GM18502 (cell line): ENCODE results near the gene GPR137B.

ENCODE experiments used
- ATAC-seq: cut with Tn5 transposase; IDR thresholded peaks from one replicate; pipeline ENCODE4 v1.9.1; 2021; ENCODE audit warnings: mild to moderate bottlenecking; ENCODE audit not compliant: unreplicated experiment, poor library complexity

GPR137B gene

DNA sequence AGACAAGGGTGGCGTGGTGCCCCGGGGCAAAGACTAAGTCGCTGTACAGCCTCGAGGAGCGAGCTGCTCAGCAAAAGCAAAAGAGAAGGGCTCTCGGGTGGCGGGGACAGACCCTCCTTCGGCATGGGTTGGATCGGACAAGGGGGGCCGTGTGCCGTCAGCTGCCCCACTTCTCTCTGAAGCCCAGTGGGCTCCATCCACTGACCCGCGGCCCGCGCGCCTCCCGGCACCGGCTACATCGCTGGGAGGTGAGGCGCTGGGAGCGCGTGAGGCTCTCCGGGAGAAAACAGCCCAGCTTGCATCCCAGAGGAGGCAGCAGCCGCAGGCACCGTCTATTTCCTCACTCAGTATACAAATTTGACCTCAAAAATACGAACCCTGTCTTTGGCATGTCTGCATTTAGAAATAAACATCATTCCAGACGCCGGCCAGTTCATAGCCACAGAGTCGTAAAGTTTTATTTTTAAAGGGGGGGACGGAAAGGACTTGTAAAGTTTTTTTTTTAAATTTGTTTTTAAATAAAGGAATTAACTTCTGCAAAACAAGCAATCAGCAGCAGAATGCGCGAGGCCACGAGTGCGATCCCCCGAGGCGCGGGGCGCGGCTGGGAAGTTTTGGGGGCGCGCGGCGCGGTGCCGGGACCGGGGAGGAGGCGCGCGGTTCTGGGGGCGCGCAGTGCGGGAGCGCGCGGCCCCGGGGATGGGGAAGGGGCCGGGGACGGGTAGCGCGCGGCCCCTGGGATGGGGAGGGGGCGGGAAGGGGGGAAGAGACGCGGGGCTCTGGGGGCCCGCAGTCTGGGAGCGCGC lies 689 bp upstream of the GPR137B start:
- peak; percentile 29 for ATAC-seq

DNA sequence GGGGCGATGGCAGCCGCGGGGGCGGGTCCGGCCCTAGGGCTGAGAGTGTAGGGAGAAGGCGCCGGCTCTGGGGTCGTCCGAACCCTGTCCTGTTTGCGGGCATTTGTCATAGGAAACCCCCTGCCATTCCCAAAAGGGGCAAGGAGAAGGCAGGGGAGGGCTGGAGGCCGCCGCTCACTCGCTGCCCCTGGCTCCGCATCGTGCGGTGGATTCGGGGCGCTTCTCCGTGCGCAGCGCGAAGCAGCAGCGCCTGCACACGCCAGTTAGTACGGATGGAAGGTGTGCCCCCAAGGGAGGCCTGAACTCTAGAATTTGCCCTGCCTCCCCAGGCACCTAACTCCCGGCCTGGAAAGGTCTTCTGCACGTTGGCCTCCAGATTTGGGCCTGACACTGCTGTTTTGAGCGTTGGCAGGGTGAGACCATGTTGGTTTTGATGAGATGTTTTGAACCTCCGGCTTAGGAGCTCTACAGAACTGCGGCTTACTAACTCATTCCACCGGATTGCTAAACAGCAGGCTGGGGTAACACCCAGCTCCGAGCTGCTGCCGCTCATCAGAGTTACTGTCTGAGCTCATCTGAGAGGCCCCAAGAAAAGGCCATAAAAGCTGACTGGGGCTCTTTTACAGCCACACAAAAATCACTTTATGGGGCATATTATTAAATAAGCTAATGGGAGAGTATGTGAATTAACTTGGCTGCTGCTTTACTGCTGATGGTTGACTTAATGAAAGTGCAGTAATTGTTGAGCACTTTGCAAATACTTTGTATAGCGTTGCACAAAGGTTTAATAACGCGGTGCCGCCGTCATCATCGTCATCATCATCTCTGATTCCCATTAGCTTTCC lies 987 bp downstream of the GPR137B start:
- peak; percentile 31 for ATAC-seq

GRCh38 chr1:236144033-236144432 lies 1.7 kb downstream of the GPR137B start:
- no peak for ATAC-seq

GRCh38 chr1:236144446-236145150 lies 2.3 kb downstream of the GPR137B start:
- ATAC-seq, result no peak

- no peak for ATAC-seq
Measured at GRCh38 chr1:236147068-236147467, 4.7 kb downstream of the GPR137B start.

DNA sequence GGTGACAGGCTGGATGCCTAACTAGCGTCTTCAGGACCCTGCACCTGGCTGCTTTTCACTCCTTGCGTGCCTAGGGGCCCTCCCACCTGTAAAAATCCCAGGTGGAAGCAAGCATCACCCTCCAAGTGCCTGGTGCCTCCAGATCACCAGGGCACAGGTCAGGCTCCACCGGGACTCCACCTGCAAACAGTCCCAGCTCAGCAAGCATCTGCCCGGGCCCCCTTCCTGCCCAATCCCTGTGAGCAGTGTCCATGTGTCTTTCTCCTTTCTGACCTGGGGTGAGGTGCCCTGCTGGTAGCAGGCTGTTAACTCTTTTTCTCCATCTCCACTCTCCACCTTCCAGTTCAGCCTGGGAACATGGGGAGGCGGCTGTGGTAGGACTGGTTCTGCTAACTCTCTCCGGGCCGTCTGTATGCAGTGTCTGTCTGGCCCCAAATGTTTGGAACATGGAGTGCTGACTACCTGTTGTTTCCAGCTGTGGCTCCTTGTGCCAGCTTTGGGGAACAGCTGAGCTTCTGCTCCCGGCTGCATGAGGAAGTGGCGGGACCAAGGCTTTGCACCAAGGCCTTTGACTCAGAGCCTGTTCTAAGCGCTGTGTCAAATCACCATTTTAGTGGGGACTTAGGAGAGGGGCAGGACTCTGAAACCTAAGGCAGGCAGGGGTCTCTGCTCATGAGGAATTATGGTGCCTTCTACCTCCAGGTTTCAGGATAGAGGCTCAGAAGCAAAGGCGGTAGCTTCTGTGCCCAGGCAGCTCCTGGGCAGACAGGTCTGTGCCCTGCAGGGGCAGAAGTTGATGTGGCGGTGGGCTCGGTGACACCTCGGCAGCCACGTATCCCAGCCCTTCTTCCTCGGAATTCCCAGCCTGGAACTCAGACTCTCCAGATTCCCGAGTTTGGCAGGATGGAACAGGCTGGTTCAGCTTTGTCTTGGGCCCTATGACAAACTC lies 5.5 kb downstream of the GPR137B start:
- no peak for ATAC-seq

DNA sequence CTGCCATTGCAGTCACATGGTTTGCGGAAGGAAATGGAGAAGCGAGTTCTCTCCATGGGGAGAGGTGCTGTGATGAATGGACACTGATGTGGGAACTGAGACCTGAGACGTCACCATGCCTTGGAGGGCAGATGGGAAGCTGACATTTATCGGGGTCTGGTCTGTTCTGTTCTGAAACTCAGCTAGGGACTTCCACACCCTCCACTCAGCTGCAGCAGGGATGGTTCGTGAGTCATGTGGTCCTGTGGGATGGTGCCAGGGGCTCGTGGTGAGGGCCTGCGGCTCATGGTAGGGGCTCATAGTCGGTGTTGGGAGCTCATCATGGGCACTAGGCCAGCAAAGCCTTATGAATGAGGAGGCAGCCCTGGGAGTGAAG lies 6.1 kb downstream of the GPR137B start:
- ATAC-seq, result no peak

DNA sequence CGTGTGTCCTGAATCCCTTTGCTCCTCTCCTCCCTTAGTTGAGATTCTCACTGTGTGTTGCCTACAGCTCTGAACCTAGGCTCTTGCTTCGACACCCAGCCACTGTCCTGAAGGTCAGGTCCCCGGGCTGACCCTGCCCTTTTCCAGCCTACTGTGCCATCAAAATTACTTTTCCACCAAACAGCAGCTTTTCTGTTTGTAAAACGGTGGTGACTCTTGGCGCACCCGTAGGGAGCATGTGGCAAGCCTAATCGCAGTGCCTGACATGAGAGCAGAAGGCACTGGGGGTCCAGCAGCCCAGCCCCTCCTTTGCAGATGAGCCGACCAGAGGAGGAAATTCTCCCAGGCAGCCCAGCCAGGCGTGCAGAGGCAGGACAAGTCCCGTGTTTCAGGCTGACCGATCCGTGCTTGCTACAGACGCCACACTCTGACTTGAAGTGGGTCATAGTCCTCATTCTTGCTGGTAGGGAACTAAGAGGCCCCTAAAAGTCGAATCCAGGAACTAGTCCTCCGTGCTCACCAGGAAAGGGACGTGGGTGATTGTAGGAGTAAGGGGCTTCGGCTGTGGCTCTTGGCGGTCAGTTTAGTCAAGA lies 6.8 kb downstream of the GPR137B start:
- no peak for ATAC-seq

GRCh38 chr1:236149696-236150228 lies 7.4 kb downstream of the GPR137B start:
- no peak for ATAC-seq

- no peak for ATAC-seq
Measured at GRCh38 chr1:236150311-236150955, 8.1 kb downstream of the GPR137B start.

GRCh38 chr1:236150986-236151385 lies 8.6 kb downstream of the GPR137B start:
- no peak for ATAC-seq

DNA sequence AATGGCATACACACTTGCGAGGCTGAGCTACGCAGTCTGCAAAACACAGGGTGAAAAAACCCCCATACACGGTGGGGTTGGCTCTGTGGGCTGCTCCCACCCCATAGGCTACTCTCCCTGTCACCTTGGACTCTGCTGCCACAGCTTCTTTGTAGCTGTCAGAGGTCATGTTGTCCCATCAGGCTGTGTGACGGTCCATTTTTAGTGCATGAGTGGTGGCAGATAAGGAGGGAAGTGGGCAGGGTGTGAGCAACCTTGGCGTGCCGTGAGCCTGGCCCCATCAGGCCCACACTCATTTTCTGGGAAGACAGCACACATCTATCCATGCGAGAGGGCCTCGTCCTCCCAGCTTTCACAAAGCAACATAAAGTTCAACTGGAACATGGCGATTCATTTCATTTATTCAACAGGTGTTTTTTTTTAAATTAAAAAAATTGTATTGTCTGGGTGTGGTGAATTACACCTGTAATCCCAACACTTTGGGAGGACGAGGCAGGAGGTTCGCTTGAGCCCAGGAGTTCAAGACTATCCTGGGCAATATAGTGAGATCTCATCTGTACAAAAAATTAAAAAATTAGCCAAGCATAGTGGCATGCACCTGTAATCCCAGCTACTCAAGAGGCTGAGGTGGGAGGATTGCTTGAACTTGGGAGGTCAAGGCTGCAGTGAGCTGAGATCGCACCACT lies 9.5 kb downstream of the GPR137B start:
- no peak for ATAC-seq

- no peak for ATAC-seq
Measured at GRCh38 chr1:236154126-236154525, 11.8 kb downstream of the GPR137B start.

DNA sequence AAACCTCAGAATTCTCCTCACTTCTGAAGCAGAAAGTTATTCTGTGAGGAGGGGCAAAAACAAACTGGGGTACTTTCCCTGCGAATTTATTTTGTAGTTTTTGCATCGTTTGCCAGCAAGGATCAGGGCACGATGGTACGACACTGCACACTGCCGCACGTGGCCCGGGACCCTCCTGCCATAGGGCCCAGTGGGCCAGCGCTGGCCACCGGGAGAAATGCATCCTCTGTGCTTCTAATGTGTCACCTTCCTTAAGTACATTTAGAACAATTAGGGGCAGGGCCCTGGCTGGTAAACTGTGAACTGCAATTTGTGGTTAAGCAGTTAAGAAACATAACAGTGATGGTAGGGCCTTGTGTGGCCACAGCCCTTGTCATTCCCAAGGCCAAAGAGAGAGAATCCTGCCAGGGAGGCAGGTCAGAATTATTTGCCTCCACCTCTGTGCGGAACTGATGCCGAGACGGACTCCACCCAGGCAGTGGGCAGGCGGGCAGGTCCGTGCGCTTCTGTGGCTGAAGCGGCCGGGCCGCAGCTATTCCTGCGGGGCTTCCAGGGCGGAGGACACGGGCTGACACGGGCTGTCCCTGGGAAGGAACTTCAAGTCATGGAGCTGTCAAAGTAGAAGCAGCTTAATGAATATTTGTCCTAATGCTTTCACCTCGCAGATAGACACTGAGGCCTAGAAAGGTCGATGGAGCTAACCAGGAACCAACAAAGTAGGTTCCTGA lies 12.5 kb downstream of the GPR137B start:
- no peak for ATAC-seq

- no peak for ATAC-seq
Measured at GRCh38 chr1:236155399-236155767, 13.0 kb downstream of the GPR137B start.

DNA sequence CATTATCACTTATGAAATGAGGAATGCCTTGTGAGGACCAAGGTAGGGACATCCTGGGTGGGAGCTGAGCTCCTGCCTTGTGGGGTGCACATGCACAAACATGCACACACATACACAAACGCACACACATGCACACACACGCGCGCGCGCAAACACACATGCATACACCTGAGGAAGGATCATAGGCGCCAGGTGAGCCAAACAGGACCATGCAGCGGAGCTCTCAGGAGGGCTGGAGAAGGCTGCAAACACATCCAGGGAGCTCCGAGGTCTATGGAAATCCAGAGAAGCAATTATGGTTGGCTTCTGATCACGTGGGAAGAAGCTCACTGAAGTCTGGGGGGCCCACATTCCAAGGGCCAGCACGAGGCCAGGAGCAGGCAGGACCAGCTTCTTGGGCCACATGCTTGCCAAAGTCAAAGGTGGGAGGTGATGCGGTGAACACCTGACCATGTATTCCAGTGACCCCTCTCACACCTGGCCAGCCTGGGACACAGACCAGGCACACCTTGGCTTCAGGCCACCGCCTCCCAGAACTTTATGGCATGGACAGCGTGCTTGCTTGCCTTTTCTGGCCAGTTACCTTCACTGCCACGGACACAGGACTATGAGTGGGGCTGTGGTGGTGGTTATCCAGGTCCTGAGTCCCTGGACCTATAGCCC lies 13.6 kb downstream of the GPR137B start:
- no peak for ATAC-seq
